GM18505 (cell line): ENCODE data around the gene CHST14.
"Not testable (repeated sequence)": the region's sequence is repeated elsewhere in the genome, so short reads cannot be mapped to it uniquely, and the experiment has no call there.

ENCODE experiments used
- ATAC-seq: cut with Tn5 transposase; IDR thresholded peaks from one replicate; pipeline ENCODE4 v1.9.1; 2021; ENCODE audit not compliant: unreplicated experiment
- POLR2A ChIP-seq: IDR thresholded peaks from 4 replicates; pipeline ENCODE4 v1.6.1; 2011; ENCODE audit warnings: borderline replicate concordance; ENCODE audit not compliant: insufficient read depth, insufficient read length; ENCODE audit errors: extremely low read depth

Gene CHST14

GRCh38 chr15:40446144-40446543 is 24.6 kb upstream of the CHST14 start:
- no peak for TF ChIP-seq POLR2A
- no peak for ATAC-seq

- no peak for ATAC-seq
- no peak for TF ChIP-seq POLR2A
Measured at GRCh38 chr15:40448354-40448753, 22.4 kb upstream of the CHST14 start.

GRCh38 chr15:40449275-40449674 is 21.5 kb upstream of the CHST14 start:
- no peak for TF ChIP-seq POLR2A
- ATAC-seq = no peak

GRCh38 chr15:40450047-40450446 is 20.7 kb upstream of the CHST14 start:
- TF ChIP-seq POLR2A = no peak
- ATAC-seq = no peak

GRCh38 chr15:40451527-40452158 is 19.1 kb upstream of the CHST14 start:
- TF ChIP-seq POLR2A = no peak

GRCh38 chr15:40452296-40453090 is 18.3 kb upstream of the CHST14 start:
- TF ChIP-seq POLR2A = no peak
- ATAC-seq = no peak

More at GRCh38 chr15:40451527-40452158, 19.1 kb upstream of the CHST14 start:
- ATAC-seq = no peak

GRCh38 chr15:40453941-40454340 is 16.8 kb upstream of the CHST14 start:
- ATAC-seq = not testable (repeated sequence)

- TF ChIP-seq POLR2A = no peak
- ATAC-seq = no peak
Measured at GRCh38 chr15:40454904-40455391, 15.8 kb upstream of the CHST14 start.

GRCh38 chr15:40456299-40456712 is 14.5 kb upstream of the CHST14 start:
- ATAC-seq = no peak
- TF ChIP-seq POLR2A = no peak

- TF ChIP-seq POLR2A = no peak
- no peak for ATAC-seq
Measured at GRCh38 chr15:40456738-40457137, 14.0 kb upstream of the CHST14 start.

- ATAC-seq = no peak
- TF ChIP-seq POLR2A = no peak
Measured at GRCh38 chr15:40458495-40459371, 12.1 kb upstream of the CHST14 start.

GRCh38 chr15:40459391-40460015 is 11.3 kb upstream of the CHST14 start:
- ATAC-seq = no peak
- no peak for TF ChIP-seq POLR2A

- no peak for ATAC-seq
- TF ChIP-seq POLR2A = no peak
Measured at GRCh38 chr15:40460404-40460803, 10.4 kb upstream of the CHST14 start.
